Lower leg skin (tissue), 3 donors: Measurements from ENCODE around the gene LITAFD.

Experiments used
- CTCF ChIP-seq, 3 donors: fragments of 450-650 bp; IDR thresholded peaks; one replicate each; pipeline ENCODE4 v1.5.1; 2016; ENCODE audit warnings: antibody characterized with exemption in 3 of 3, mild to moderate bottlenecking in 3 of 3, moderate library complexity in 2 of 3
- POLR2A ChIP-seq, 2 donors: fragments of 450-650 bp; IDR thresholded peaks; one replicate each; pipeline ENCODE4 v1.6.1; 2016 to 2017; ENCODE audit warnings: antibody characterized with exemption in 2 of 2, mild to moderate bottlenecking in 1 of 2, moderate library complexity in 1 of 2

- TF ChIP-seq POLR2A (IDR thresholded peaks at IDR 0.05) = no peak
- TF ChIP-seq CTCF (IDR thresholded peaks at IDR 0.05) = no peak
These were observed 20.4 kb upstream of the LITAFD start for GRCh38 chr16:8861563-8862308.
